Fibroblast of the aortic adventitia (primary cell): ENCODE results near the gene GUK1. TPM values are rescaled to one million over a fixed set of nuclear protein-coding genes. Genes with fewer than 3 reads are reported as not detected.

Experiments used
- DNase-seq: peaks from one replicate; pipeline ENCODE4 v3.0.0-alpha.2; 2010; ENCODE audit warnings: low read depth
- H3K4me3 ChIP-seq: 2 replicates; pipeline ENCODE4 v1.5.1; 2011; ENCODE audit warnings: low read depth, mild to moderate bottlenecking, control low read depth, low read length, moderate library complexity
- CTCF ChIP-seq: IDR thresholded peaks from 2 replicates; pipeline ENCODE4 v1.5.1; 2011; ENCODE audit warnings: mild to moderate bottlenecking, low read length, control low read depth, inconsistent platforms; ENCODE audit not compliant: insufficient read depth
- total RNA-seq: library from RNA; depleted of rRNA; stranded (reverse); fragments of >200 nt; gene quantifications from 2 replicates; pipeline ENCODE4 v1.2.3, GENCODE V29; 2012; ENCODE audit warnings: low replicate concordance

Gene GUK1
- total RNA-seq, 1 donor = 217 TPM

GRCh38 chr1:228100822-228101613 lies 39.1 kb upstream of the GUK1 start:
- TF ChIP-seq CTCF = no peak
- no peak for DNase-seq
- H3K4me3 ChIP-seq = no peak overlapping the region

- TF ChIP-seq CTCF = no peak
- peak overlapping the region; percentile 91 for H3K4me3 ChIP-seq
- DNase-seq = no peak
Measured at GRCh38 chr1:228101614-228101993, 38.5 kb upstream of the GUK1 start.

GRCh38 chr1:228101994-228102790 lies 37.9 kb upstream of the GUK1 start:
- H3K4me3 ChIP-seq = peak overlapping the region; percentile 91
- no peak for DNase-seq
- peak; percentile 24 for TF ChIP-seq CTCF

- TF ChIP-seq CTCF = no peak
- peak; percentile 88 for DNase-seq
- peak within 1 kb of the TSS; percentile 91 for H3K4me3 ChIP-seq
Measured at GRCh38 chr1:228102791-228103620, 37.1 kb upstream of the GUK1 start, which contains the start of gene C1orf35. C1orf35 (minus strand) TSS chr1:228103325; CDS start chr1:228103227, 98 bp downstream.

GRCh38 chr1:228104526-228105269 lies 35.4 kb upstream of the GUK1 start:
- no peak for DNase-seq
- H3K4me3 ChIP-seq = no peak overlapping the region
- TF ChIP-seq CTCF = no peak

- H3K4me3 ChIP-seq = no peak overlapping the region
- TF ChIP-seq CTCF = no peak
- no peak for DNase-seq
Measured at GRCh38 chr1:228105270-228105995, 34.6 kb upstream of the GUK1 start.
